ENCODE data around the gene ALS2CL.

Gene ALS2CL

GRCh38 chr3:46676601-46677410 is 16.7 kb downstream of the ALS2CL start:
- DNase-seq, result no peak

- no peak for DNase-seq
Observed at GRCh38 chr3:46675843-46676567, 17.5 kb downstream of the ALS2CL start.

GRCh38 chr3:46675426-46675825 is 18.1 kb downstream of the ALS2CL start:
- DNase-seq, result no peak

GRCh38 chr3:46674031-46674845 is 19.2 kb downstream of the ALS2CL start:
- DNase-seq, result no peak

- no peak for DNase-seq
Observed at GRCh38 chr3:46673151-46674030, 20.1 kb downstream of the ALS2CL start.

GRCh38 chr3:46672349-46672695 is 21.2 kb downstream of the ALS2CL start:
- DNase-seq, result no peak

DNA sequence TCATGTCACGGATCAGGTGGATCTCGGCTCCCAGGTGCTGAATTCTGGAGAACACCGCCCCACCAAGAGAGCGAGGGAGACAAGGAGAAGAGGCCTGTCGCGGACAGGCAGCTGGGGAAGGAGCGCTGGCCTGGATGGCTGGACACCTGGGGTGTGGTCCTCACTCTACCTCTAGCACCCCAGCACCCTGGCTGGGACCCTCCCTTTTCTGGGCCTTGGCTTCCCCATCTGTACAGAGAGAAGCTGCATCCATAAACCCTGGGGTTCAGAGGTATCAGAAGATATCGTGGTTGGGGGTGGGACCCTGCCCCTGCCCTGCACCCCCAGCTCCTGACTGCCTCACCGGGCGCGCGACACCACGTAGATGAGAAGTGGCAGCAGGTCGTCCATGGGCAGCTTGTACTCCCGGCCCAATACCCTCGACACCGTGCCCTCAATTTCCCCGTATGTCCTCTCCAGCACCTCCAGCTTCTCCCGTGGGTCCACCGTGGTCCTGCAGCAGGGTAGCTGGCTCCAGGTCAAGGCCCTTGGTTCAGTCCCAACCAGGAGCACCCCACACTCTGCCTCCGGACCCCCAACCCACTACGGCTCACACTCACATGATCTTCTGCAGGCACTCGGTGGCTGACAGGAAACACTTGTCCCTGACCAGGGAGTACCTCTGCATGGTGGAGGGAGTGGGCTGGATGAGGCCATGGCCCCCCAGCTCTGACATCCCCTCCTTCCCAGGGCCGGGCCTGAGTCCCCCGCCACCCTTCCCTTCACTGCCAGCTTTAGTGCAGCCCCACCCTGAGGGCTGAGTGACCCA is 21.7 kb downstream of the ALS2CL start:
- no peak for DNase-seq

GRCh38 chr3:46670891-46671427 is 22.5 kb downstream of the ALS2CL start:
- DNase-seq, result no peak

DNA sequence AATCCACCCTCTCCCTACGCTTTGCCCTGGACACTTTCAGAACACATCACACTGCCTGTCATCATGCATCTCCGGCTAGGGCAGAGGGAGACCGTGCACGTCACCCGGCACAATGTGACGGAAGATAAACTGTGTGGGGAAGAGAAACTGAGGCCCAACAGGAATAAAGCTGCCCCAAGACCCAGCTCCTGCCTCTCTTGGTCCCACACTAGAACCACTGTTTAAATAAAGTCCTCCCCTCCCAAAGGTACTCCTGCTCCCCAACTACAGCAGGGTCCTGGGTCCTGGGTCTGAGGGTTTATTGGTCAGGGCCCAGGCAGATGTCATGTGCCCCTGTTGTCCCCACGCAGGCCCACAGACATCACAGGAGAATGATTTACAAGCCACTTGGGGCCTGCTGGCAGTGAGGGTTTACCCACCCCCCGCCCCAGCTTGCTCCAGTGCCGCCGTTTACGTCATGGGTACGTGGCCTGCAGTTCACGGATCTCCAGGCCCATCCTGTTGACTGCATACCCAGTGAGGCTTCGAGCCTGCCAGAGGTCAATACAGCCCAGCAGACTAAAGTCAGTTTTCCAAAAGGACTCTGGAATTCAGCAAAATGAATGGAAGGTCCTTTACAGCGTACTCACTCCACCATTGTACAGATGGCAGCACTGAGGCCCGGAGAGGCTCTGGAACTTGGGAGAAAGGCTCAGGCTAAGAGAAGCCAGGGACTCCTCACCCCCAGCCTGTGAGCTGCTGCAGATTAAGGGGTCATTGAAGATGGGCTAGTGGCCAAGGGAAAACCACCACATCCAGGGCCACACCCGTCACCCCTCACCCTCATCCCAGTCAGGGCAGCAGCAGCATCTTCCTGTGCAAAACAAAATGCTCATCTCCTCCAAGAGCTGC is 23.2 kb downstream of the ALS2CL start:
- DNase-seq, result no peak

DNA sequence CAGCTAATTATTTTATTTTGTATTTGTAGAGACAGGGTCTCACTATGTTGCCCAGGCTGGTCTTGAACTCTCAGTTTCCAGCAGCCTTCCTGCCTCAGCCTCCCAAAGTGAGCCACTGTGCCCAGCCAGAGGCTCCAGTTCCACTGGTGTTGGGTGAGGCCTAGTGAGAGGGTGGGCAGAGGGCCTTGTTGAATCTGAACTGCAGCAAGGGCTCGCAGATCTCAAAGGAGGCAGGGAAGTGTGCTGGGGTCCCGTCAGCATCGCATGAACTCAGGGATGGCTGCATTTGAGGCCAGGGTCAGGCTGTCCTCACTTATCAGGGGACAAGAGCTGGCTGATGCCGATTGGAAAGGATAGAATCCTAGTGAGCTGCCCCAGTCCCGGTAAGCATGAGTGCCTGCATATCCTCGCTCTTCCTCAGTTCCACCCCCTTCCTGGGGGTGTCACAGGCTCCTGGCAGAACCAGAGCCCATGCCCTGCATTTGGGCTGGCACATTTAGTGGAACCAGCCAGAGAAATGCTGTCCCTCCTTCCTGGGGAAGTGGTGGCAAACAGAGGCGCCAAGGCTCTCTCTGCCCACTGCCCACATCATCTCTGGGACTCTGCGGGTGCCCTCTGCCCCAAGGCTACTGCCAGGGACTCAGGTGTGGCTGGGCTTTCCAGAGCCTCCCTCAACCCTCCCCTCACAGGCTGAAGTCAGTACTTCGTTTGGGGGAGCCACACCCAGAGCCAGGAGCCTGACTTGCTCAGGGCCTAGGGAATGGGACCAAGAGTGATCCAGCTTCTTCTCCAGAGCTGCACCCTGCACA is 24.1 kb downstream of the ALS2CL start:
- DNase-seq, result no peak

- no peak for DNase-seq
Observed at GRCh38 chr3:46668591-46668990, 24.9 kb downstream of the ALS2CL start.

- DNase-seq, result no peak
Observed at GRCh38 chr3:46668116-46668515, 25.4 kb downstream of the ALS2CL start.

- no peak for DNase-seq
Observed at GRCh38 chr3:46667657-46668056, 25.8 kb downstream of the ALS2CL start.

- no peak for DNase-seq
Observed at GRCh38 chr3:46667061-46667621, 26.3 kb downstream of the ALS2CL start.

DNA sequence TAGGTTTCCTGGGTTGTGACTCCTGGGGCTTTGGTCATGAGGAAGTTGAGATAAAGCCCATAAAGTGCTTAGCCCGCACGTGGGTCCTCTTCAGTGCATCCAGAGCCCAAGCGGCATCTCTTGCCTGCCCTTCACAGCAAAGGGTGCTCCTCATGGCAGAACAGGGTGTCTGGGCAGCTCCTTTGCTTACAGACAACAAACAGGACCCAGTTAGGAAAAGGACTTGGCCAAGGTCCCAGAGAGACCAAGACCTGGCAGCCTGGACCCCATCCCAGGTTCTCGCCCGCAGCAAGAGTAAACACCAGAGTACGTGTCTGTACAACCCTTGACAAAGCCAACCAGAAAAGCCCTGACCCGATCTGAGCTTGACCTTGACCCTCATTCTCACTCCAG is 27.0 kb downstream of the ALS2CL start:
- no peak for DNase-seq

GRCh38 chr3:46665763-46666452 is 27.6 kb downstream of the ALS2CL start:
- DNase-seq, result no peak

DNA sequence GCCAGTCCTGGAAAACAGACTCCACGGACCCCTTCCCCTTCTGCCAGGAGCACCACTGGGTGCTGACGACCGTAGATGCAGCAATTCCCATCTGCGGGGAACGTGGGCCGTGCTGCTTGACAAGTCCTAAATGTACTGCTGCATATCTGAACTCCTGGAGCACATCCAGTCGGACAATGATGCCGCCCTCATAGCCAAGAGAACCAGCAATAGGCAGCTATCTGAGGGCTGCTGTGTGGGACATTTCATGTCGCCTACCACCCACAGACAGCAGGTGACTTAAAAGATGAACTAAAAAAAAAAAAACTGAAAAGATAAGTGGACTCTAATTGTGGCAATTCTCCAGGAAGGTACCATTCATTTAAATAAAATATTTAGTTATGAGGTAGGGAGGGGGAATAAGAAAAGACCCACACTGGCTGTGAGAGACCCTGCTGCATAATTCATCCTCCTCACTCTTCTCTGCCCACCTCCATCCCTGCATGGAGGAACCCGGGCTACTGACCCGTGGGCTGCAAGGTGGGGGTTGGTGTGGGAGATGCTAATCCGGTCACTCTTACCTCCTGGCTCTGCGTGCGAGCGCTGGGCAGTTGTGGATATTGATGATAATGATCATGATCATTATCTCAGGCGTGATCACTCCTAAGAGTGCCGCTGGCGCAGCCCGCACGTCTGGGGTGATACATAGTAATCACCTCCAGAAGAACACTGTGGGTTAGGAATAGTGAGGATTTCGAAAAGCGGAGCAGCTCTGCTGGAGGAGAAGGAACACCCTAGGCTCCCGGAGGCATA is 28.3 kb downstream of the ALS2CL start:
- no peak for DNase-seq
